Panc1 (cell line): ENCODE results near the gene PCMTD2. TPM values are rescaled to one million over a fixed set of nuclear protein-coding genes. Genes with fewer than 3 reads are reported as not detected.

Experiments
- ATAC-seq: fragments of 200-7000 bp; cut with Tn5 transposase; 2 replicates; pipeline ENCODE4 v1.9.1; 2020; ENCODE audit warnings: mild to moderate bottlenecking, moderate library complexity
- BruUV-seq: library from RNA; stranded (reverse); fragments of 400-500 nt; replicated peaks from 2 replicates; lab custom pipeline; 2021; lab: Mats Ljungman, UMichigan
- CTCF ChIA-PET: fragments of 300-600 bp; sonication (Branson Sonifier 250); formaldehyde crosslinking; loops from one replicate; lab custom pipeline; 2022; ENCODE audit warnings: antibody characterized with exemption; lab: Charles Lee
- POLR2A ChIA-PET: fragments of 300-600 bp; sonication (Branson Sonifier 250); formaldehyde crosslinking; loops from one replicate; lab custom pipeline; 2022; ENCODE audit warnings: antibody characterized with exemption; lab: Charles Lee
- DNase-seq: peaks from one replicate; pipeline ENCODE4 v3.0.0-alpha.2; 2010; ENCODE audit warnings: low read depth, low spot score
- H3K27ac ChIP-seq: 2 replicates; pipeline ENCODE4 v1.5.1; 2011; ENCODE audit warnings: mild to moderate bottlenecking, low read length, inconsistent platforms
- H3K27me3 ChIP-seq: fragments of 200-500 bp; sonication (Bioruptor generic); 2 replicates; pipeline ENCODE4 v1.6.0; 2014; ENCODE audit warnings: low read length, inconsistent platforms; ENCODE audit not compliant: control insufficient read depth, insufficient read depth
- H3K36me3 ChIP-seq: fragments of 200-500 bp; sonication (Bioruptor generic); 2 replicates; pipeline ENCODE4 v1.5.1; 2014; ENCODE audit warnings: inconsistent platforms, mild to moderate bottlenecking, low read length, moderate library complexity; ENCODE audit not compliant: control insufficient read depth, insufficient read depth
- H3K4me1 ChIP-seq: 2 replicates; pipeline ENCODE4 v1.5.1; 2011; ENCODE audit warnings: inconsistent platforms, mild to moderate bottlenecking, low read length, moderate library complexity; ENCODE audit not compliant: control insufficient read depth, insufficient read depth
- H3K4me3 ChIP-seq, 2 experiments: 2 replicates each; pipeline ENCODE4 v1.5.1; 2011 to 2012; ENCODE audit warnings: low read depth in 2 of 2, low read length in 2 of 2, mild to moderate bottlenecking in 2 of 2, inconsistent platforms in 1 of 2, moderate library complexity in 1 of 2
- H3K9me3 ChIP-seq: fragments of 200-500 bp; sonication (Bioruptor generic); 2 replicates; pipeline ENCODE4 v1.5.1; 2014; ENCODE audit warnings: low read depth, mild to moderate bottlenecking, inconsistent platforms, low read length, moderate library complexity; ENCODE audit not compliant: control insufficient read depth, insufficient read depth
- POLR2AphosphoS5 ChIP-seq: IDR thresholded peaks from 2 replicates; pipeline ENCODE4 v1.6.1; 2012; ENCODE audit warnings: mild to moderate bottlenecking, low read depth, low read length, moderate library complexity
- REST ChIP-seq, 2 experiments: IDR thresholded peaks; 2 replicates each; pipeline ENCODE4 v1.6.1; 2011 to 2012; ENCODE audit warnings: low read depth in 2 of 2, control low read depth in 1 of 2, low read length in 1 of 2, mild to moderate bottlenecking in 1 of 2, moderate library complexity in 1 of 2; ENCODE audit not compliant: insufficient read depth in 1 of 2
- SIN3A ChIP-seq: IDR thresholded peaks from 2 replicates; pipeline ENCODE4 v1.6.1; 2012; ENCODE audit warnings: low read depth, mild to moderate bottlenecking, low read length, moderate library complexity, borderline replicate concordance; ENCODE audit not compliant: insufficient read depth
- TCF7L2 ChIP-seq: IDR thresholded peaks from 2 replicates; pipeline ENCODE4 v1.6.1; 2011; ENCODE audit warnings: mild to moderate bottlenecking, low read depth, low read length, inconsistent platforms
- in situ Hi-C: cut with HindIII; loops from 2 replicates; pipeline ENCODE4 v1.10.0; 2016; ENCODE audit warnings: low sequenced_read_pairs, low pct_unique_long_range_greater_than_20kb
- intact Hi-C: fragments of 100-400 bp; cut with micrococcal nuclease; formaldehyde crosslinking; loops from one replicate; pipeline ENCODE4 v1.10.0; 2022; ENCODE audit not compliant: unreplicated experiment
- total RNA-seq: library from RNA; stranded (reverse); gene quantifications from one replicate; pipeline ENCODE4 v1.2.1, GENCODE V29; 2021; ENCODE audit not compliant: unreplicated experiment
- TF ChIP-seq, protein P1 (sequence below): fragments of 450-650 bp; IDR thresholded peaks from 2 replicates; pipeline ENCODE4 v1.5.1; 2017; ENCODE audit warnings: mild to moderate bottlenecking

Gene PCMTD2
- total RNA-seq, 1 experiment from 2014 or later = 35.0 TPM

GRCh38 chr20:64212755-64213154 lies 42.8 kb upstream of the PCMTD2 start:
- POLR2A ChIA-PET = no interaction called here
- H3K4me3 ChIP-seq = no peak overlapping the region
- CTCF ChIA-PET = no interaction called here
- no peaks in the 10 kb centered on the region for H3K9me3 ChIP-seq
- DNase-seq = no peak
- in situ Hi-C loops (no loop called here), intact Hi-C loops (no loop called here)
- no TSS peak for BruUV-seq
- ATAC-seq = no peak
- H3K27me3 ChIP-seq = no peaks in the 10 kb centered on the region
- TF ChIP-seq POLR2AphosphoS5 (no peak), REST (IDR thresholded peaks at IDR 0.05; ENCODE audit: insufficient read depth in 1 of 2, low read depth in 2 of 2, low read length in 1 of 2) (no peak), SIN3A (no peak), TCF7L2 (no peak)
- TF ChIP-seq, protein P1, sequence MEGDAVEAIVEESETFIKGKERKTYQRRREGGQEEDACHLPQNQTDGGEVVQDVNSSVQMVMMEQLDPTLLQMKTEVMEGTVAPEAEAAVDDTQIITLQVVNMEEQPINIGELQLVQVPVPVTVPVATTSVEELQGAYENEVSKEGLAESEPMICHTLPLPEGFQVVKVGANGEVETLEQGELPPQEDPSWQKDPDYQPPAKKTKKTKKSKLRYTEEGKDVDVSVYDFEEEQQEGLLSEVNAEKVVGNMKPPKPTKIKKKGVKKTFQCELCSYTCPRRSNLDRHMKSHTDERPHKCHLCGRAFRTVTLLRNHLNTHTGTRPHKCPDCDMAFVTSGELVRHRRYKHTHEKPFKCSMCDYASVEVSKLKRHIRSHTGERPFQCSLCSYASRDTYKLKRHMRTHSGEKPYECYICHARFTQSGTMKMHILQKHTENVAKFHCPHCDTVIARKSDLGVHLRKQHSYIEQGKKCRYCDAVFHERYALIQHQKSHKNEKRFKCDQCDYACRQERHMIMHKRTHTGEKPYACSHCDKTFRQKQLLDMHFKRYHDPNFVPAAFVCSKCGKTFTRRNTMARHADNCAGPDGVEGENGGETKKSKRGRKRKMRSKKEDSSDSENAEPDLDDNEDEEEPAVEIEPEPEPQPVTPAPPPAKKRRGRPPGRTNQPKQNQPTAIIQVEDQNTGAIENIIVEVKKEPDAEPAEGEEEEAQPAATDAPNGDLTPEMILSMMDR = no peak
- no peaks in the 10 kb centered on the region for H3K4me1 ChIP-seq
- no peaks in the 10 kb centered on the region for H3K36me3 ChIP-seq
- no peak overlapping the region for H3K27ac ChIP-seq

- no peaks in the 10 kb centered on the region for H3K9me3 ChIP-seq
- H3K4me1 ChIP-seq = no peaks in the 10 kb centered on the region
- intact Hi-C loops (no loop called here), in situ Hi-C loops (no loop called here)
- ChIA-PET POLR2A (no interaction called here), CTCF (no interaction called here)
- H3K27ac ChIP-seq = no peak overlapping the region
- TF ChIP-seq TCF7L2 = no peak
- TF ChIP-seq, protein P1 = no peak
- no peak for TF ChIP-seq REST (IDR thresholded peaks at IDR 0.05; ENCODE audit: insufficient read depth in 1 of 2, low read depth in 2 of 2, low read length in 1 of 2)
- TF ChIP-seq SIN3A = no peak
- no peak for TF ChIP-seq POLR2AphosphoS5
- no peak for DNase-seq
- no peaks in the 10 kb centered on the region for H3K36me3 ChIP-seq
- no peaks in the 10 kb centered on the region for H3K27me3 ChIP-seq
- no peak overlapping the region for H3K4me3 ChIP-seq
- BruUV-seq = no TSS peak
- ATAC-seq = no peak
Measured at GRCh38 chr20:64214113-64214512, 41.4 kb upstream of the PCMTD2 start.
